Measurements from ENCODE around the gene UGGT1. TPM values are rescaled to one million over a fixed set of nuclear protein-coding genes. Genes with fewer than 3 reads are reported as not detected.

The UGGT1 gene
- total and polyA plus RNA-seq, 2 experiments from 2014 or later: 11.5 to 65.0 TPM

DNA sequence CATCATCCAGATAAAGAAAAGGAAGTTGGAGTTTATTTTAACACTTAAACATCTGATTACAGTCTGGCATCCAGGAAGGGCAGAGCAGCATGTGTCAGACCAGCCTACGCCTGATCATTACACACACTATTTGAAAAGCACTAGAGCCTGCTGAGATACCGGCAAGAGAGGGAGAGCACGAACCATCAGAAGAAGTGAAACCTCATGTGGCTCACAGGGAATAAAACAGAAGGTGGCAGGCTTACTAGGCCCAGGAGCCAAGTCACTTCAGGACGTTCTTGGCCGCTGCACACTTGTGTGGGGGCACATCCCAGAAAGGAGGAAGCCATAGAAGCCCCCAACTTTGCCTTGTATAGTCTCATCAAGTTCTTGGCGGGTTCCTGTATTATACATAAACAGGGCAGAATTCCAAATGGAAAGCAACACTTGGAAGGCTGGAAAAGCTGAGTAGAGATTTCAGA lies 105.5 kb downstream of the UGGT1 start (continued):
- TF ChIP-seq, protein P1, sequence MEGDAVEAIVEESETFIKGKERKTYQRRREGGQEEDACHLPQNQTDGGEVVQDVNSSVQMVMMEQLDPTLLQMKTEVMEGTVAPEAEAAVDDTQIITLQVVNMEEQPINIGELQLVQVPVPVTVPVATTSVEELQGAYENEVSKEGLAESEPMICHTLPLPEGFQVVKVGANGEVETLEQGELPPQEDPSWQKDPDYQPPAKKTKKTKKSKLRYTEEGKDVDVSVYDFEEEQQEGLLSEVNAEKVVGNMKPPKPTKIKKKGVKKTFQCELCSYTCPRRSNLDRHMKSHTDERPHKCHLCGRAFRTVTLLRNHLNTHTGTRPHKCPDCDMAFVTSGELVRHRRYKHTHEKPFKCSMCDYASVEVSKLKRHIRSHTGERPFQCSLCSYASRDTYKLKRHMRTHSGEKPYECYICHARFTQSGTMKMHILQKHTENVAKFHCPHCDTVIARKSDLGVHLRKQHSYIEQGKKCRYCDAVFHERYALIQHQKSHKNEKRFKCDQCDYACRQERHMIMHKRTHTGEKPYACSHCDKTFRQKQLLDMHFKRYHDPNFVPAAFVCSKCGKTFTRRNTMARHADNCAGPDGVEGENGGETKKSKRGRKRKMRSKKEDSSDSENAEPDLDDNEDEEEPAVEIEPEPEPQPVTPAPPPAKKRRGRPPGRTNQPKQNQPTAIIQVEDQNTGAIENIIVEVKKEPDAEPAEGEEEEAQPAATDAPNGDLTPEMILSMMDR (conservative IDR thresholded peaks at IDR 0.05; ENCODE audit: low read depth in 2 of 2): no peak
- TF ChIP-seq, protein P2, sequence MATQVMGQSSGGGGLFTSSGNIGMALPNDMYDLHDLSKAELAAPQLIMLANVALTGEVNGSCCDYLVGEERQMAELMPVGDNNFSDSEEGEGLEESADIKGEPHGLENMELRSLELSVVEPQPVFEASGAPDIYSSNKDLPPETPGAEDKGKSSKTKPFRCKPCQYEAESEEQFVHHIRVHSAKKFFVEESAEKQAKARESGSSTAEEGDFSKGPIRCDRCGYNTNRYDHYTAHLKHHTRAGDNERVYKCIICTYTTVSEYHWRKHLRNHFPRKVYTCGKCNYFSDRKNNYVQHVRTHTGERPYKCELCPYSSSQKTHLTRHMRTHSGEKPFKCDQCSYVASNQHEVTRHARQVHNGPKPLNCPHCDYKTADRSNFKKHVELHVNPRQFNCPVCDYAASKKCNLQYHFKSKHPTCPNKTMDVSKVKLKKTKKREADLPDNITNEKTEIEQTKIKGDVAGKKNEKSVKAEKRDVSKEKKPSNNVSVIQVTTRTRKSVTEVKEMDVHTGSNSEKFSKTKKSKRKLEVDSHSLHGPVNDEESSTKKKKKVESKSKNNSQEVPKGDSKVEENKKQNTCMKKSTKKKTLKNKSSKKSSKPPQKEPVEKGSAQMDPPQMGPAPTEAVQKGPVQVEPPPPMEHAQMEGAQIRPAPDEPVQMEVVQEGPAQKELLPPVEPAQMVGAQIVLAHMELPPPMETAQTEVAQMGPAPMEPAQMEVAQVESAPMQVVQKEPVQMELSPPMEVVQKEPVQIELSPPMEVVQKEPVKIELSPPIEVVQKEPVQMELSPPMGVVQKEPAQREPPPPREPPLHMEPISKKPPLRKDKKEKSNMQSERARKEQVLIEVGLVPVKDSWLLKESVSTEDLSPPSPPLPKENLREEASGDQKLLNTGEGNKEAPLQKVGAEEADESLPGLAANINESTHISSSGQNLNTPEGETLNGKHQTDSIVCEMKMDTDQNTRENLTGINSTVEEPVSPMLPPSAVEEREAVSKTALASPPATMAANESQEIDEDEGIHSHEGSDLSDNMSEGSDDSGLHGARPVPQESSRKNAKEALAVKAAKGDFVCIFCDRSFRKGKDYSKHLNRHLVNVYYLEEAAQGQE (IDR thresholded peaks at IDR 0.05; ENCODE audit: unreplicated experiment): no peak
- no peak for TF ChIP-seq STAT1 (IDR thresholded peaks at IDR 0.05; ENCODE audit: unreplicated experiment)

DNA sequence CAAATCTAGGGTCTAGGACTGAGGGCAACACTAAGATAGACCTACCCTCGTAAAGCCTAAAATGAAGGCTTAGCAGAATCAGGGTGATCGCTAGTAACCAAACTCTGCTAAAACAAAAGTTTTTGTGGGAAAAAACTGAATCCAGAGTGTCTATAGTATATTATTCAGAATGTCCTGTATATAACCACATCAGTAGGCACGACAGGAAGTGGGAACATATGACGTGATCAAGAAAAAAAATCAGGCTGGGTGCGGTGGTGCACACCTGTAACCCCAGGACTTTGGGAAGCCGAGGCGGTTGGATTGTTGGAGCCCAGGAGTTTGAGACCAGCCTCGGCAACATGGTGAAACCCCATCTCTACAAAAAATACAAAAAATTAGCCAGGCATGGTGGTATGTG lies 106.1 kb downstream of the UGGT1 start:
- Mint-ChIP-seq H3K4me3 (no peak overlapping the region), H3K27ac (no peak overlapping the region), H3K27me3 (ENCODE audit: insufficient read depth, low read depth, poor library complexity) (peaks cover 2% of the 10 kb centered on the region), H3K9me3 (no peaks in the 10 kb centered on the region), H3K36me3 (ENCODE audit: low read depth) (peaks cover 4% of the 10 kb centered on the region; the same call in 1 of the 3 replicates), H3K4me1 (peaks cover 11% of the 10 kb centered on the region; the same call in 2 of the 3 replicates)
- ATAC-seq (no peak), DNase-seq (ENCODE audit: low spot score) (no peak)
- Histone ChIP-seq H3K27ac (ENCODE audit: low read depth) (no peak overlapping the region), H3K9me2 (ENCODE audit: insufficient read depth) (no peaks in the 10 kb centered on the region), H3K27me3 (ENCODE audit: insufficient read depth) (no peaks in the 10 kb centered on the region), H4K20me1 (replicated peaks; ENCODE audit: insufficient read depth) (no peaks in the 10 kb centered on the region), H3K4me3 (no peak overlapping the region), H3K36me3 (ENCODE audit: insufficient read depth) (no peaks in the 10 kb centered on the region; the same call in 1 of the 2 replicates), H3K79me2 (replicated peaks; ENCODE audit: insufficient read depth) (no peaks in the 10 kb centered on the region), H3F3A (replicated peaks; ENCODE audit: low read depth) (no peaks in the 10 kb centered on the region), H2AFZ (no peak overlapping the region), H3K4me2 (no peak overlapping the region), H3K4me1 (ENCODE audit: insufficient read depth) (peaks cover 6% of the 10 kb centered on the region; the same call in 1 of the 2 replicates)
- no peak for TF ChIP-seq ZNF331 (CRISPR knock-in tag; IDR thresholded peaks at IDR 0.05; ENCODE audit: low read depth)
- TF ChIP-seq, protein P3, sequence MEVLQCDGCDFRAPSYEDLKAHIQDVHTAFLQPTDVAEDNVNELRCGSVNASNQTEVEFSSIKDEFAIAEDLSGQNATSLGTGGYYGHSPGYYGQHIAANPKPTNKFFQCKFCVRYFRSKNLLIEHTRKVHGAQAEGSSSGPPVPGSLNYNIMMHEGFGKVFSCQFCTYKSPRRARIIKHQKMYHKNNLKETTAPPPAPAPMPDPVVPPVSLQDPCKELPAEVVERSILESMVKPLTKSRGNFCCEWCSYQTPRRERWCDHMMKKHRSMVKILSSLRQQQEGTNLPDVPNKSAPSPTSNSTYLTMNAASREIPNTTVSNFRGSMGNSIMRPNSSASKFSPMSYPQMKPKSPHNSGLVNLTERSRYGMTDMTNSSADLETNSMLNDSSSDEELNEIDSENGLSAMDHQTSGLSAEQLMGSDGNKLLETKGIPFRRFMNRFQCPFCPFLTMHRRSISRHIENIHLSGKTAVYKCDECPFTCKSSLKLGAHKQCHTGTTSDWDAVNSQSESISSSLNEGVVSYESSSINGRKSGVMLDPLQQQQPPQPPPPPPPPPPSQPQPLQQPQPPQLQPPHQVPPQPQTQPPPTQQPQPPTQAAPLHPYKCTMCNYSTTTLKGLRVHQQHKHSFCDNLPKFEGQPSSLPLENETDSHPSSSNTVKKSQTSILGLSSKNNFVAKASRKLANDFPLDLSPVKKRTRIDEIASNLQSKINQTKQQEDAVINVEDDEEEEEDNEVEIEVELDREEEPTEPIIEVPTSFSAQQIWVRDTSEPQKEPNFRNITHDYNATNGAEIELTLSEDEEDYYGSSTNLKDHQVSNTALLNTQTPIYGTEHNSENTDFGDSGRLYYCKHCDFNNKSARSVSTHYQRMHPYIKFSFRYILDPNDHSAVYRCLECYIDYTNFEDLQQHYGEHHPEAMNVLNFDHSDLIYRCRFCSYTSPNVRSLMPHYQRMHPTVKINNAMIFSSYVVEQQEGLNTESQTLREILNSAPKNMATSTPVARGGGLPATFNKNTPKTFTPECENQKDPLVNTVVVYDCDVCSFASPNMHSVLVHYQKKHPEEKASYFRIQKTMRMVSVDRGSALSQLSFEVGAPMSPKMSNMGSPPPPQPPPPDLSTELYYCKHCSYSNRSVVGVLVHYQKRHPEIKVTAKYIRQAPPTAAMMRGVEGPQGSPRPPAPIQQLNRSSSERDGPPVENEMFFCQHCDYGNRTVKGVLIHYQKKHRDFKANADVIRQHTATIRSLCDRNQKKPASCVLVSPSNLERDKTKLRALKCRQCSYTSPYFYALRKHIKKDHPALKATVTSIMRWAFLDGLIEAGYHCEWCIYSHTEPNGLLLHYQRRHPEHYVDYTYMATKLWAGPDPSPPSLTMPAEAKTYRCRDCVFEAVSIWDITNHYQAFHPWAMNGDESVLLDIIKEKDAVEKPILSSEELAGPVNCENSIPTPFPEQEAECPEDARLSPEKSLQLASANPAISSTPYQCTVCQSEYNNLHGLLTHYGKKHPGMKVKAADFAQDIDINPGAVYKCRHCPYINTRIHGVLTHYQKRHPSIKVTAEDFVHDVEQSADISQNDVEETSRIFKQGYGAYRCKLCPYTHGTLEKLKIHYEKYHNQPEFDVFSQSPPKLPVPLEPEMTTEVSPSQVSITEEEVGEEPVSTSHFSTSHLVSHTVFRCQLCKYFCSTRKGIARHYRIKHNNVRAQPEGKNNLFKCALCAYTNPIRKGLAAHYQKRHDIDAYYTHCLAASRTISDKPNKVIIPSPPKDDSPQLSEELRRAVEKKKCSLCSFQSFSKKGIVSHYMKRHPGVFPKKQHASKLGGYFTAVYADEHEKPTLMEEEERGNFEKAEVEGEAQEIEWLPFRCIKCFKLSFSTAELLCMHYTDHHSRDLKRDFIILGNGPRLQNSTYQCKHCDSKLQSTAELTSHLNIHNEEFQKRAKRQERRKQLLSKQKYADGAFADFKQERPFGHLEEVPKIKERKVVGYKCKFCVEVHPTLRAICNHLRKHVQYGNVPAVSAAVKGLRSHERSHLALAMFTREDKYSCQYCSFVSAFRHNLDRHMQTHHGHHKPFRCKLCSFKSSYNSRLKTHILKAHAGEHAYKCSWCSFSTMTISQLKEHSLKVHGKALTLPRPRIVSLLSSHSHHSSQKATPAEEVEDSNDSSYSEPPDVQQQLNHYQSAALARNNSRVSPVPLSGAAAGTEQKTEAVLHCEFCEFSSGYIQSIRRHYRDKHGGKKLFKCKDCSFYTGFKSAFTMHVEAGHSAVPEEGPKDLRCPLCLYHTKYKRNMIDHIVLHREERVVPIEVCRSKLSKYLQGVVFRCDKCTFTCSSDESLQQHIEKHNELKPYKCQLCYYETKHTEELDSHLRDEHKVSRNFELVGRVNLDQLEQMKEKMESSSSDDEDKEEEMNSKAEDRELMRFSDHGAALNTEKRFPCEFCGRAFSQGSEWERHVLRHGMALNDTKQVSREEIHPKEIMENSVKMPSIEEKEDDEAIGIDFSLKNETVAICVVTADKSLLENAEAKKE (CRISPR knock-in tag; IDR thresholded peaks at IDR 0.05): no peak
- no peak for TF ChIP-seq STAT1 (IDR thresholded peaks at IDR 0.05; ENCODE audit: unreplicated experiment)
- no peak for TF ChIP-seq ZNF114 (CRISPR knock-in tag; IDR thresholded peaks at IDR 0.05)
- TF ChIP-seq, protein P4, sequence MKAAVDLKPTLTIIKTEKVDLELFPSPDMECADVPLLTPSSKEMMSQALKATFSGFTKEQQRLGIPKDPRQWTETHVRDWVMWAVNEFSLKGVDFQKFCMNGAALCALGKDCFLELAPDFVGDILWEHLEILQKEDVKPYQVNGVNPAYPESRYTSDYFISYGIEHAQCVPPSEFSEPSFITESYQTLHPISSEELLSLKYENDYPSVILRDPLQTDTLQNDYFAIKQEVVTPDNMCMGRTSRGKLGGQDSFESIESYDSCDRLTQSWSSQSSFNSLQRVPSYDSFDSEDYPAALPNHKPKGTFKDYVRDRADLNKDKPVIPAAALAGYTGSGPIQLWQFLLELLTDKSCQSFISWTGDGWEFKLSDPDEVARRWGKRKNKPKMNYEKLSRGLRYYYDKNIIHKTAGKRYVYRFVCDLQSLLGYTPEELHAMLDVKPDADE (IDR thresholded peaks at IDR 0.05): no peak
- no peak for TF ChIP-seq EZH2 (IDR thresholded peaks at IDR 0.05; ENCODE audit: low read depth, unreplicated experiment)
- TF ChIP-seq, protein P1 (conservative IDR thresholded peaks at IDR 0.05; ENCODE audit: low read depth in 2 of 2): no peak
- no peak for TF ChIP-seq POLR2AphosphoS5 (IDR thresholded peaks at IDR 0.05; ENCODE audit: low read depth)
- TF ChIP-seq NANOG (IDR thresholded peaks at IDR 0.05; ENCODE audit: borderline replicate concordance): no peak
